T-helper 2 cell treated with Interferon-gamma antibody and Interleukin-4, amounts not matched to agents 100 ng/mL and 5 ng/mL, for 36 hours (primary cell): ENCODE results near the gene REX1BD. TPM values are rescaled to one million over a fixed set of nuclear protein-coding genes. Genes with fewer than 3 reads are reported as not detected.
"Not testable (repeated sequence)": the region's sequence is repeated elsewhere in the genome, so short reads cannot be mapped to it uniquely, and the experiment has no call there.

ENCODE experiments used
- intact Hi-C: fragments of 100-400 bp; cut with micrococcal nuclease; formaldehyde crosslinking; loops from one replicate; pipeline ENCODE4 v1.15.1; 2023
- total RNA-seq: library from RNA; stranded (reverse); gene quantifications from 2 replicates; pipeline ENCODE4 v1.2.3, GENCODE V29; 2022

REX1BD gene
- total RNA-seq, 1 donor from 2014 or later, result 93.8 TPM

DNA sequence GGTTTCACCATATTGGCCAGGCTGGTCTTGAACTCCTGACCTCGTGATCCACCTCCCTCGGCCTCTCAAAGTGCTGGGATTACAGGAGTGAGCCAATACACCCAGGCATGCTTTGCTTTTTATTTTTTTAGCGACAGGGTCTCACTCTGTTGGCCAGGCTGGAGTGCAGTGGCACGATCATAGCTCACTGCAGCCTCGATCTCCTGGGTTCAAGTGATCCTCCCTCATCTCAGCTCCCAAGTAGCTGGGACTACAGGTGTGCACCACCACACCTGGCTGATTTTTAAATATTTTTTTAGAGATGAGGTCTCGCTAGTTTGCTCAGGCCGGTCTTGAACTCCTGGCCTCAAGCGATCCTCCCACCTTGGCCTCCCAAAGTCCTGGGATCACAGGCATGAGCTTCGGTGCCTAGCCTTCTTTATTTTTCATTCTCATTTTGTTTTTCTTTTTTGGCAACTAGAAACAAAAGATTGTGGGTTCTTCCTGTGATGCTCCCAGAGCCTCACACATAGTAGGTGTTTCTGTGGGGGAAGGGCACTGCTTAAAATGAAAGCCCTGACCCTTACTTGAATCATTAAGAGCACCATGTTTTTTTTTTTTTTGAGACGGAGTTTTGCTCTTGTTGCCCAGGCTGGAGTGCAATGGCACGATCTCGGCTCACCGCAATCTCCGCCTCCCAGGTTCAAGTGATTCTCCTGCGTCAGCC lies 12.2 kb downstream of the REX1BD start:
- intact Hi-C loops, result not testable (repeated sequence)

DNA sequence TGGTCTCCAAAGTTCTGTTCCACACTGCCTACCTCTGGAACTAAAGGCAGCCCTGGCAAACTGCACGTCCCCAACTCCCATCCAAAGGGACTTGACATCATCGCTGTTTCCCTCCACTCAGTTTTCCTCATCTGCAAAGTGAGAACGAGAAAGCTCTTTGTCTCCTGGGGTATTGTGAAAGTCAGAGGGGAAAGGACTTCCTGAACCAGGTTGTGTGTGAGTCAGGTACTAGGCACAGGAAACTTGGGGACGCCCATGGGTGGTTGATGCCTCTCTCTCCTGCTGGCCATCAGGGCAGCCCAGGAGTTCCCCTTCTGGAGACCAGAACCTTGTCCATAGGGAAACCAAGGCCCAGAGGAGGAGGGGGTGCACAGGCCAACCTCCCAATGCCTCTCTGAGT lies 13.3 kb downstream of the REX1BD start:
- intact Hi-C loops, result no loop called here

DNA sequence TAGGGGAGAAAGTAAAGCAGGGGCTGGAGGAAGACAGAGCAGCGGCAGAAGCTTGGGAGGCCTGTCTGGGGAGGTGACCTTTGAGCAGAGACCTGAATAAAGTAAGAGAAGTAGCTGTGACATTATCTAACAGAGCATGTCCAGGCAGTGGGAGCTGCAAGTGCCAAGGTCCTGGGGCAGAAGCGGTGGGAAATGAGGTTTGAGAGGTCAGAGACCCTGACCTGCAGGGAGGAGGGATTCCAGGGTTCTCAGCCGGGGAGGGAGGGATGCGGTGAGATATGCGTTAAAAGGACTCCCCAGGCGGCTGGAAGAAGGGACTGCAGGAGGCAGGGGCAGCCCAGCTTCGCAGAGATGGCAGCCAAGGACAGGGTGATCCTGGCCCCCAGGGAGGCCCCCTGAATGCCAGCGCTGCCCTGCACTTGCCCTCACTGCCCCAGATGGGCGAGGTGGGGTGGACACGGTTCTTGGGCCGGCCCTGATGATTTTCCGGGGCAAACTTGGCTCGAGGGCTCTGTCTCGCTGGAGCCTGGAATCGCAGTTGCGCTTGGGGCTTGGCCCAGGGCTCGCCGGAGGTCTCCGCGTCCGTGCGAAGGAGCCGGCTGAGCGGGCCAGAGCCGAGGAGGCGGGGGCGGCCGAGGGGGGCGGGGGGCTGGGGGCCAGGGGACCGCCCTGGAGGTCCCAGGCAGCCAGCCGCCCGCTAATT lies 14.8 kb downstream of the REX1BD start:
- intact Hi-C loops, result no loop called here

DNA sequence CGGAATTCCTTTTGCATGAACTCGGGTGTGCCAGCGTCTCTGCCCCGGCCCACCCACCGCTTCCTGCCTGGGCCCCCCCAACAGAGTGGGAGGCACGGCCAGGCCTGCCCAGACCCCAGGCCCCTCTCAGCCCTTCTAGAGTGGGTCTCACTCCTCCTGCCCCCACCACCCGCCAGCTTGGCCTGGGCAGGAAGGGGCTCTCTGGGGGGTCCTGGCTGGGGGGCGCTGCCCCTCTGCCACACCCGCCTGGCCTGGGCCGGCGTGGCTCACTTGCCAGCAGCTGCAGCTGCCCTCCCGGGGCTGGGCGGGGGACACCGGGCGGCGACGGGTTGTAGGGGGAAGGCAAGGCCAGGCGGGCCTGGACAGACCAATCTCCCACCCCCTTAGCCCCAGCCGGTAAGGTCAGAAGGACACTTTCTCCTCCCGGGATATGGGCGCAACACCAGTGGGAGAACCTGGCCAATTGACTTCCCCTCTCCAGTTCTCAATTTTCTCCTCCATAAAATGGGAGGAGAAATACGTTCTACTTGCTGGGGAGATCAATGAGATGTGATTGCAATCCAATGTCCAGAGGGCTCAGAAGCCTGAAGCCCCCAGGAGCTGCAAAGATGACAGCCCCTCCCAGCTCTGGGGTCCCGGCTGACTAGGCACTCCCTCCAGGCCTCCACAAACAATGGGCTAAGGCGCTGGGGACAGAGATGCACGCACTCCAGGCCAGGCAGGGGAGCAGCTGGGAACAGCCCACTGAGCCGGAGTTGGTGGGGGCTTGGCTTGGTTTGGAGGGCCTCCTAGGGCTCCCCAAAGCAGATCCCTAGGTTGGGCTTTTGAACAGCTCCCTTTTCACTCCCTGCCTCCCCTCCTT lies 15.6 kb downstream of the REX1BD start:
- intact Hi-C loops, result no loop called here

DNA sequence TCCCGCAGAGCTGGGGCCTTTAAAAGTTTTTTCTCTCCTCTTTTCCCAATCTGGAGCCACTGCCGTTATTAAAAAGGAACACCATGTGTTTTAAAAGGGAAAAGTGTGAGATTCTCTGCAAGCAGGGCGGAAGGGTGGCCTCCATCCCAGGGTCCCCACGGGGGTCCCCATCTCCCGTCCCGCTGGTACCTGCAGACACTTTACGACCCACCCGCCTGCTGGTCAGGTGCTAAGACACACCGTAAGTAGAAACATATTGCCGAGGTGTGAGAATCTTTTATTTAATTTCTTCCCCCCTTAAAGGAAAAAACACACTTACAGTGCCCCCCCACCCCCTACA lies 16.2 kb downstream of the REX1BD start:
- intact Hi-C loops, result no loop called here

DNA sequence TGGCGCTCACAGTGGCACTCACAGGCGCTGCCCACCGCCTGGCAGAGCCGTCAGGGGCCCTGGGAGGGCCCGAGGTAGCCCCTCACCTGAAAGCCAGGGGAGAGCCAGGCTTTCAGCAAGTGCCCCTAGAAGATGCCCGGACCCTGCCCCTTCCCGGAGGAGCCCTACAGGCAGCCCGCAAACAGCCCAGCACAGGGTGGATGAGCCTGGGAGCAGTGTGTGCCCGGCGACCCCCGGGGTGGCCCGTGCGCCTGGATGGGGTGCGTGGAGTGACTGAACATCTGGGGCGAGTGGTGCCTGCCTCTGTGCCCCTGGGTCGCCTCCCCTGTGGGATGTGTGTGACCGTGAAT lies 16.6 kb downstream of the REX1BD start:
- intact Hi-C loops, result no loop called here

DNA sequence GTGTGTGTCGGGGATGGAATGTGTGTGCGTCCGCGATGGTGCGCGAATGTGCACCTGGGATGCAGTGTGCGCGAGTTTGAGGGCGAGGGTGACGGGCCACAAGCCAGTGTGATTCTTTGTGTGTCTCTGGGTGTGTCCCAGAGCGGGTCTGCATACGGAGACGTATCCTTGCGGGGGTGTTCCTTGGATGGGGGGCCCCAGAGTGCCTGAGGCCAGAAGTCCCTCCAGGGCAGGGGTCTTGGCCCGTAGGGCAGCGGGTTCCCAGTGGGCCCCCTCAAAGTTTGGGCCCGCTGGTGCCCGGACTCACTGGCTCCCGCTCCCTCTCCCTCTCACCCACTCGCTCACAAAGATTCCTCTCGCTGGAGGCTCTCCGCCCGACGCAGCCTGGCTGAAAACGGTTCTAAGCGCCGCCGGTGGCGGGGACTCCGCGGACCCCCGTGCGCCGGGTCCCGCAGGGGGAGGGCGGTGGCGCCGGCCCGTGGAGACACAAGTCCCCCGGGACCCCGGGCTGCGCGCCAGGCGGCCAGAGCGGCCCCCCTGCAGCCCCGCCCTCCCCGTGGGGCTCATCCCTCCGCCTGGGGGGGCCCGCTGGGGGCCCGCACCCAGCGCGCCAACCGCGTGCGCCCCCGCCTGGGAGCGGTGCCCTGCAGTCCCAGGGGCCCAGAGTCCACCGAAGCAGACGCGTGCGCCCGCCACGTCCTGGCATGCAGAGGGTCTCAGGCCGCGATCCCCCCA lies 17.1 kb downstream of the REX1BD start:
- intact Hi-C loops, result no loop called here

DNA sequence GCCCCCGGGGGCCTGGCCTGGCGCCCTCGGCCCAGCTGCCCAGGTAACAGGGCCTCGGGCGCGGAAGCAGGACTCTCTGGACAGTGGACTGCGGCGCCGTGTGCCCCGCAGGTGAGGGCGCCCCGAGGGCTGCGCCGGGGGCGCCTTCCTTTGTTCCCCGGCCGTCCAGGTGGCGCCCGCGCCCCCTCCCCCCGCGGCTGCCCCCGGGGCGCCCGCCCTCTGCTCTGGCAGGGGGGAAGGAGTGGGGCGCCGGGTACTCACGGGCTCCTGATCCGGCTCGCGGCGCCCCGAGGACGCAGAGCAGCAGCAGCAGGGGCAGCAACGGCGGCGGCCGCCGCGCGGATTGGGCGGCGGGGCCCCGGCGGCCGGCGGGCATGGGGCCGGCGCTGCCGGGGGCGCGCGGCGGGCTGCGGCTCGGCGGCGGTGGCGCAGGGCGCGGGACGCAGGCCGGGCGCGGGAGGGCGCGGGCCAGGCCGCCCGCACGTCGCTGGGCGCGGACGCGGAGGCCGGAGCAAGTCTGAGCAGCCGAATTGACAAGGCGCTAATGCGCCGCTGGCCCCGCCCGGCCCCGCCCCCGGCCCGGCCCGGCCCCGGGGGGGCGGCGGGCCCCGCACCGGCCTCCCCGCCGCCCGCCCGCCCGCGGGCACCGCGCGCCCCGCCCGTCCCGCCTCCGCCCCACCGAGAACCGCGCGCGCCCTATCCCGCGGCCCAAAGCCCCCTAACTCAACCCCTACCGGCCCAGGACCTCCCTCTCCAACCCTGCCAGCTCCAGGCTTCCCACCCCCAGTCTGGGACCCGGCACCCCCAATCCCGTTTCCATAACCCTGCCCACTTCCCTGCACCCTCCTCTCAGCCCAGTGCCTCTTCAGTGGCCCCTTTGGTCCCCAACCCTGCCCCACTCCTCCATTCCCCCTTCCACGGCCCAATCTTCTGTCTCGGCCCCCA lies 18.0 kb downstream of the REX1BD start, which contains the start of gene CRLF1:
Gene CRLF1 (minus strand): TSS at position 519 of the 945 bp plus-strand sequence. CDS start 143 bp downstream, at position 376.
- intact Hi-C loops, result no loop called here

DNA sequence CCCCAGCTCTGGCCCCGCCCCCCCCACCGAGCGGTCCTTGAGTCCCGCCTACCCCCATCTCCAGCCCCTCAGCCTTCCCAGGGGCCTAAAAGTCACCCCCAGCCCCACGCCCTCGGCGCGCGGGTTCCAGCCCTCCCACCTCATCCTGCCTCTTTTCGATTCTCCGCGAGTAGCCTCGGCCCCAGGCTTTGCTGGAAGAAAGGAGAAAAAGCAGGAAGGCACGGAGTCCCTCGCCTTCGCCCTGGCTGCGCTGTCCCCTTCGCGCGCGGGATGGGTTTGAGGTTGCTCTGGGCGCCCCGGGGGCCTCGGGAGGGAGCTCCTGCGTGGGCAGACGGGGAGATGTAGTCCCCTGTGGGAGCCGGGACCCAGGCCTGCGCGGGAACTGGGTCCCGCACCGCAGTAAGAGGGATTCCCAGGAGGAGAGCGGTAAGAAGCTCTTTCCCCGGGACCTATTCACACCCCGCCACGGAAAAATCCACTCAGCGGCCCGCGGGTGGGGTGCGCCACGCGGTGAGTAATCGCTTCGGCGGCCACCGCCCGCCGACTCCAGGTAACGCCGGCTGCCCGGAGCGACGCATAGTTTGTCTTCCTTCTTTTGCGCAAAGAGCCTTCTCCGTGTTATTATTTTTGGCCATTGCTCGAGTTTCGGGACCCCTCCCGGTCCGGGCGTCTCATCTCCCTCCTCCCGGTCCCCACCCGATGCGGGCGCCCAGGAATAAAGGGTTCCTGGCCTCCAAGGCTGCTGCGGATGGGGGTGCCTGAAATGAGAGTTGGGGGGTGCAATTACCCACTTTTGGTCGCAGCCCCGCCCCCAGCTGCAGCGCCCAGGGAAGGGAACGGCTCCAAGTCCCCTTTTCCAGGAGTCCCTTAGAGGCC lies 18.9 kb downstream of the REX1BD start:
- intact Hi-C loops, result no loop called here

DNA sequence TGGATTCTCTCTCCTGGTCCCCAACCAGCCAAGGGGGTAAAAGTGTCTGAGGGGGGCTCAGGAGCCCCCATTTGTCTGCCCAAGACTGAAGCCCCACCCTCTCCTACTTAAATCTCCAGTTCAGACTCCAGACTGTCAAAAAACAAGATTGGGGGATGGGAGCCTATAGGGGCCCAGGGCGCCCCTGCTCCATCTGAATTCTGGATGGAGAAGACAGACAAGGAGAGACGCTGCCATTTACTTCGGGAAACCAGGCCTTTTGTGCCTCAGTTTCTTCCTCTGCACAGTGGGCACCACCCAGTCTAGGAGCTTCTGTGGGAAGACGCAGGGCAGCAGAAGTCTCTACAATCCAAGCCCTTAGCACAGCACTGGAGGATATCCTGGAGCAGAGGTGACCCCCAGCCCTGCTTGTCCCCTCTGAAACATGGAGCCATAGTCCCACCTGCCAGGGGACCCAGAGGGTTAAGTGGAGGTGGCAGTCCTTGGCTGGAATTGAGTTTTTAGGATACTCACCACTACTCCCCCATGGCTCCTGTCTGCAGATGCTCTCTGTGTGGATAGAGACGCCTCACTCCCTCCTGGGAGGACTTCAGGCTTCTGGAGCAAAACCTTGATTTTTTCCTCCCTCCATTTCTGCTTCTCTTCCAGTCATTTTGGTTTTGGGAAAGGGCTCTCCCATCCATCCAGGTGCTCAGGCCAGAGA lies 19.7 kb downstream of the REX1BD start:
- intact Hi-C loops, result no loop called here

DNA sequence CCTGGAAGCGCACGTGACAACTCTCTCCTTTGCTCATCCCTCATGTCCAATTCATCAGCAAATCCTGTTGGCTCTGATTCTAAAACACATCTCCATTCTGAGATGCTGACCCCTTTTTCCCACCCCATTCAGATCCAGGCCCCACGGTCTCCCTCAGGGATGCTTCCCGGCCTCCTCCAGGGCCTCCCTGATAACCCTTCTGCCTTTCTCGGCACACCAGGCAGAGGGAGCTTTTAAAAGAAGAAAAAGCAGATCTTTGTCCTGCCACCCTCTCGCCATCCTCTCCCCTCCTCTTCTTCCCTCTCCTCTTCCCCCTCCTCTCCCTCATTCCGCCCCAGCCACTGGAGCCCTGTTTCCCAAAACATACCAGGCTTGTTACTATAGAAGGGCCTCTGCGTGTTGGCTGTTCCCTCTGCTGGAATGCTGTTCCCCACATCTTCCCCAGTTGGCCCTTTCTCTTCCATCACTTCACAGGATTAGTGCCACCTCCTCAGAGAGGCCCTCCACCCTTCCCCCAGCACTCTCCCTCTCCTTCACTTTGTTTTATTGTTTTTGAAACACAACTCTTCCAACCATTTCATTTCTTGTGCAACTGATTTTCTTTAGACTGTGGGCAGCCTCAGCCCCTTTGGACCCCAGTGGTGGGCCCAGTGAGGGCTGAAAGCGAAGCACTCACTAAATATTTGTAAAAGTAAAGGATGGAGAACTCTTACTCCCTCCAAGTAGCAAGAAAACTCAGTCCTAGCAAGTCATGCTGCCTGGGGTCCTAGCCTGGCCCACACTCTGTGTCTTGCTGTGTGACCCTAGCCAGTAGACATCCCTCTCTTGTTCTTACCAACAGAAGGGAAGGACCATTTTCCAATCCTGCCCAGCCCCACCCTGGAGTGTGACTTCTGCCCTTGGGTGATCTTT lies 20.5 kb downstream of the REX1BD start:
- intact Hi-C loops, result no loop called here

DNA sequence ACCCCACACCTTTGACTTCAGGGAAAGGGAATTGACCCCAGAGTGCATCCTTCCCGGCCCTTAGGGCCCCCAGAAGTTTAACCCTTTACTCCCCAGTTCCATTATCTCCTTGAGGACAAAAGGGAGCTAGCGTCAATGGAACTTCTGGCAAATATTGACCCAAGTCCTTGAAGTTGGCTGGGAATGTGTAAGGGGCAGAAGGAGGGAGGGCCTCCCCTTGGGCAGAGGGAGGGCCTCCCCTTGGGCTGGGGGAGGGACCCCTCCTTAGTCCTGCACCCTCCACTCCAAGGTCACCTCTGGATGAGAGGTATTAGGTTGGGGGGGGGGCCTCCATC lies 21.1 kb downstream of the REX1BD start:
- intact Hi-C loops, result loop anchor here (5.0 kb wide), 1 partner anchor 178 kb away; no protein-coding TSS in a partner anchor

DNA sequence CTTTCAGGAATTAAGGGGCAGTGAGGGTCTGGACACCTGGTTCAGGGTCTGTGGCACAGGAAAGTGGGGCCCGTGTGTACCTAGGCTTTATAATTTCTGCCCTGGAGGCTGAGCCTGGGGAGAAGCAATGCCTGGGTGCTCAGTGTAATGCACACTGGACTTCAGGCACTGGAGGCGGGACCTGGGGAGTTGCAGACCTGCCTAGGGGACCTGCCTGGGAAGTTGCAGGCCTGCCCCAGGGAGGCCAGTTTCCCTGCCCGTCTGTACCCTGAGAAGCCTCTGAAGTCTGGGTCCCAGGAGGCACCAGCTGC lies 21.6 kb downstream of the REX1BD start:
- intact Hi-C loops, result loop anchor here (5.0 kb wide), 1 partner anchor 177 kb away; no protein-coding TSS in a partner anchor

DNA sequence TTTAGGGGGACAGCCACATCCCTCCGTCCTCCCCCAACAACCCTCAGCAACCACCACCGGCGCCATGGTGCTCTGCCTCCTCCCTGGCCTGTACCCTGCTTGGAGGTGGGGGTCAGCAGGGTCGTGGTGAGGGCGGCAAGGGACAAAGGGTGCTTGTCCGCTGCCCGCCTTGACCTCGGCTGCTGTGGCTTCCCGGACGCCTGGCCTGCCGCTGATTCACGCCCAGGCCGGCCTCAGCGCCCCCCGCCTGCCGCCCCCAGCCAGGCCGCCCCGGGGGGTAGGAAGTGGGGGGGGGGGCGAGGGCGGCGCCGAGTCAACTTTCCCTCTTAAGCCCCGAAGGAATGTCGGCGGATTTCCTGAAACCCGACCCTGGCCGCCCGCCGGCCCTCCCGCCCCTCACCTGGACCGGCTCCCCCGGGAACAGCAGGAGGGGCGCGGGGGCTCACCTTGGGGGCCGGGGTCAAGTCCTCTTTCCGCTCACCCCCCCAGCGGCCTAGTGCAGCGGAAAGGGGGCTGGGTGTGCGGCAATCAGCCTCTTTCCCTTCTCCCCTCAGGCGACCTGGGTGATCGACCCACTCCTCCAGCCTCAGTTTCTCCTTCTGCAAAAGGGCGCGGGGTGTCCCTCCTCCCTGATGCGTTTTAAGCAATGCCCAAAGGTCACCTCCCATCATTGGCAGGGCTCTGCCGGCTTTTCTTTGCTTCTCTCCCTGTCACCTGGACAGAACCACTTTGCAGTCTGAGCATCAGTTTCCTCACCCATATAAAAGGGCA lies 22.1 kb downstream of the REX1BD start:
- intact Hi-C loops, result loop anchor here (5.0 kb wide), 1 partner anchor 177 kb away; no protein-coding TSS in a partner anchor

DNA sequence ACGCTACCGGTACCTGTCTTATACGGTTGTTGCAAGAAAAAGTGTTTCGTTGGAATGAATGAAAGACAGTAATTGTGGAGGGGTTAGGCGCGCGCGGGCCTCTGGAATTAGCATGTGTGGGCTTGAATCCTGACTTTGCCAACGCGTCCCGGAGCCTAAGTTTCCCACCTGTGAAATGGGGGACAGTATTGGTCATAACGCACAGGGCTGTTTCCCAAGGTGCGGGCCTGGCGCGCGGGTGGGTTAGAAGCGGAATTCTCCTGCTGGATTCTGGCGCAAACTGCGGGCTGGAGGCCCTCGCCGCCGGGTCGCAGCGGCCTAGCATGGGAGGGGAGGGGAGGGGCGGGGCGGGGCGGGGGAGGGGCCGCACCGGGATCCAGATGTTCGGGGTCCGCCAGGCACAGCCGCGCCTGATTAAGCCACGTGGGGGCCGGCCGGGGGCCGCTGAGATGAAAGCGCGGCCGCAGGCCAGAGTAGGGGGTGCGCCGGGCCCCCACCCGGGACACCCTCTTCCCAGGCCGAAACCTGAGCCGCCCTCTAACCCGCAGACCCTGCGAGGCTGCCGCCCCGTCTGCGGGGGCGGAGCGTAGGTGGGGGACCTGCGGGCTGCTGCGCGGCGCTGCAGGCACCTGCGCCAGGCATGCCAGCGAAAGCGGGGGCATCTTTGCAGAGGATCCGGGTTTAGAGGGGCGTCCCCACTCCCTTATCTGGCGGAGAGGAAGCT lies 22.9 kb downstream of the REX1BD start:
- intact Hi-C loops, result loop anchor here (5.0 kb wide), 1 partner anchor 176 kb away; no protein-coding TSS in a partner anchor
